ENCODE results near the gene HOMER2.

Gene HOMER2

GRCh38 chr15:82873000-82873680, 79.4 kb downstream of the HOMER2 start:
- Histone ChIP-seq H3K79me2 (ENCODE audit: control insufficient read depth, low read length) (no peaks in the 10 kb centered on the region), H3K27me3 (ENCODE audit: control insufficient read depth, low read length) (peaks cover 2% of the 10 kb centered on the region), H3K4me3 (ENCODE audit: low read length) (no peak overlapping the region), H3F3A (ENCODE audit: control insufficient read depth, insufficient read depth) (no peaks in the 10 kb centered on the region), H3K4me2 (ENCODE audit: low read length) (no peak overlapping the region), H3K9me3 (ENCODE audit: control insufficient read depth, insufficient read depth, low read length) (no peaks in the 10 kb centered on the region), H3K36me3 (ENCODE audit: control insufficient read depth, low read length) (no peaks in the 10 kb centered on the region), H4K20me1 (ENCODE audit: control insufficient read depth, insufficient read depth, low read depth, low read length) (no peaks in the 10 kb centered on the region), H3K27ac (ENCODE audit: low read depth, low read length) (no peak overlapping the region), H3K9me2 (replicated peaks; ENCODE audit: control insufficient read depth, low read length) (no peaks in the 10 kb centered on the region), H3K4me1 (ENCODE audit: control insufficient read depth, low read length) (peaks cover 10% of the 10 kb centered on the region)
- TF ChIP-seq EZH2phosphoT487 (IDR thresholded peaks at IDR 0.05; ENCODE audit: borderline replicate concordance, low read length) (no peak), CTCF (IDR thresholded peaks at IDR 0.05; ENCODE audit: low read depth, low read length, poor library complexity, severe bottlenecking) (no peak)

GRCh38 chr15:82871832-82872484, 80.6 kb downstream of the HOMER2 start:
- H3K79me2 ChIP-seq (ENCODE audit: control insufficient read depth, low read length): no peaks in the 10 kb centered on the region
- peaks cover 10% of the 10 kb centered on the region for H3K4me1 ChIP-seq (ENCODE audit: control insufficient read depth, low read length)
- no peaks in the 10 kb centered on the region for H3F3A ChIP-seq (ENCODE audit: control insufficient read depth, insufficient read depth)
- H3K36me3 ChIP-seq (ENCODE audit: control insufficient read depth, low read length): no peaks in the 10 kb centered on the region
- H3K27ac ChIP-seq (ENCODE audit: low read depth, low read length): no peak overlapping the region
- no peaks in the 10 kb centered on the region for H3K9me3 ChIP-seq (ENCODE audit: control insufficient read depth, insufficient read depth, low read length)
- H3K27me3 ChIP-seq (ENCODE audit: control insufficient read depth, low read length): peaks cover 2% of the 10 kb centered on the region
- no peaks in the 10 kb centered on the region for H4K20me1 ChIP-seq (ENCODE audit: control insufficient read depth, insufficient read depth, low read depth, low read length)
- H3K9me2 ChIP-seq (replicated peaks; ENCODE audit: control insufficient read depth, low read length): no peaks in the 10 kb centered on the region
- TF ChIP-seq CTCF (IDR thresholded peaks at IDR 0.05; ENCODE audit: low read depth, low read length, poor library complexity, severe bottlenecking): no peak
- TF ChIP-seq EZH2phosphoT487 (IDR thresholded peaks at IDR 0.05; ENCODE audit: borderline replicate concordance, low read length): no peak
- no peak overlapping the region for H3K4me3 ChIP-seq (ENCODE audit: low read length)
- H3K4me2 ChIP-seq (ENCODE audit: low read length): no peak overlapping the region

- Histone ChIP-seq H3K36me3 (ENCODE audit: control insufficient read depth, low read length) (no peaks in the 10 kb centered on the region), H4K20me1 (ENCODE audit: control insufficient read depth, insufficient read depth, low read depth, low read length) (no peaks in the 10 kb centered on the region), H3K79me2 (ENCODE audit: control insufficient read depth, low read length) (no peaks in the 10 kb centered on the region), H3K4me2 (ENCODE audit: low read length) (no peak overlapping the region), H3K27me3 (ENCODE audit: control insufficient read depth, low read length) (peaks cover 2% of the 10 kb centered on the region), H3K4me1 (ENCODE audit: control insufficient read depth, low read length) (peaks cover 10% of the 10 kb centered on the region), H3F3A (ENCODE audit: control insufficient read depth, insufficient read depth) (no peaks in the 10 kb centered on the region), H3K9me3 (ENCODE audit: control insufficient read depth, insufficient read depth, low read length) (no peaks in the 10 kb centered on the region), H3K9me2 (replicated peaks; ENCODE audit: control insufficient read depth, low read length) (no peaks in the 10 kb centered on the region), H3K4me3 (ENCODE audit: low read length) (no peak overlapping the region), H3K27ac (ENCODE audit: low read depth, low read length) (no peak overlapping the region)
- TF ChIP-seq CTCF (IDR thresholded peaks at IDR 0.05; ENCODE audit: low read depth, low read length, poor library complexity, severe bottlenecking): no peak
- no peak for TF ChIP-seq EZH2phosphoT487 (IDR thresholded peaks at IDR 0.05; ENCODE audit: borderline replicate concordance, low read length)
These were observed 81.2 kb downstream of the HOMER2 start for GRCh38 chr15:82871358-82871757.
